SK-N-SH treated with all-trans-retinoic acid at 6 μM for 48 hours (cell line): Measurements from ENCODE around the gene UBR3.
A peak's percentile ranks its signal among the peaks of the same experiment; 100 is the strongest.

Experiments used
- ATAC-seq: fragments of 200-7000 bp; cut with Tn5 transposase; 3 replicates; pipeline ENCODE4 v1.9.1; 2020; ENCODE audit warnings: mild to moderate bottlenecking, moderate library complexity
- ARNTL ChIP-seq: fragments of 450-650 bp; formaldehyde crosslinking; IDR thresholded peaks from 2 replicates; pipeline ENCODE4 v1.5.0; 2020; ENCODE audit warnings: low read depth, mild to moderate bottlenecking, moderate library complexity, borderline replicate concordance
- BACH2 ChIP-seq: fragments of 250-450 bp; sonication (Bioruptor Pico); IDR thresholded peaks from 2 replicates; pipeline ENCODE4 v1.9.0; 2021; ENCODE audit warnings: mild to moderate bottlenecking, borderline replicate concordance
- CSRNP3 ChIP-seq: fragments of 250-450 bp; sonication (Bioruptor Pico); IDR thresholded peaks from 2 replicates; pipeline ENCODE4 v1.5.1; 2021; ENCODE audit warnings: mild to moderate bottlenecking, moderate library complexity
- ESRRG ChIP-seq: fragments of 250-450 bp; sonication (Bioruptor Pico); IDR thresholded peaks from 2 replicates; pipeline ENCODE4 v1.6.1; 2021; ENCODE audit warnings: mild to moderate bottlenecking
- GLIS3 ChIP-seq: fragments of 250-450 bp; sonication (Bioruptor Pico); IDR thresholded peaks from 2 replicates; pipeline ENCODE4 v1.5.0; 2020; ENCODE audit warnings: mild to moderate bottlenecking, moderate library complexity
- ISL1 ChIP-seq: fragments of 250-450 bp; sonication (Bioruptor Pico); IDR thresholded peaks from 2 replicates; pipeline ENCODE4 v2.1.2; 2022; ENCODE audit warnings: mild to moderate bottlenecking, moderate library complexity
- OSR1 ChIP-seq: fragments of 250-450 bp; sonication (Bioruptor Pico); IDR thresholded peaks from 2 replicates; pipeline ENCODE4 v1.8.0; 2022; ENCODE audit warnings: moderate library complexity, mild to moderate bottlenecking, inconsistent platforms
- PPARA ChIP-seq: fragments of 250-450 bp; sonication (Bioruptor Pico); IDR thresholded peaks from 2 replicates; pipeline ENCODE4 v1.5.0; 2020; ENCODE audit warnings: mild to moderate bottlenecking, borderline replicate concordance
- RARB ChIP-seq: fragments of 250-450 bp; sonication (Bioruptor Pico); IDR thresholded peaks from 2 replicates; pipeline ENCODE4 v1.8.0; 2021; ENCODE audit warnings: mild to moderate bottlenecking, moderate library complexity
- SNAI2 ChIP-seq: fragments of 250-450 bp; sonication (Bioruptor Pico); IDR thresholded peaks from 2 replicates; pipeline ENCODE4 v1.5.0; 2020; ENCODE audit warnings: mild to moderate bottlenecking, moderate library complexity
- TCF4 ChIP-seq: fragments of 250-450 bp; sonication (Bioruptor Pico); IDR thresholded peaks from 2 replicates; pipeline ENCODE4 v1.8.0; 2021; ENCODE audit warnings: mild to moderate bottlenecking, moderate library complexity, borderline replicate concordance
- TOX ChIP-seq: fragments of 250-450 bp; sonication (Bioruptor Pico); IDR thresholded peaks from 2 replicates; pipeline ENCODE4 v1.8.0; 2021; ENCODE audit warnings: mild to moderate bottlenecking, moderate library complexity, borderline replicate concordance
- ZC3H10 ChIP-seq: fragments of 250-450 bp; sonication (Bioruptor Pico); IDR thresholded peaks from 2 replicates; pipeline ENCODE4 v1.5.1; 2021; ENCODE audit warnings: mild to moderate bottlenecking, moderate library complexity
- ZFP3 ChIP-seq: fragments of 250-450 bp; sonication (Bioruptor Pico); IDR thresholded peaks from 2 replicates; pipeline ENCODE4 v1.5.0; 2020; ENCODE audit warnings: mild to moderate bottlenecking, moderate library complexity
- ZNF70 ChIP-seq: fragments of 450-650 bp; formaldehyde crosslinking; IDR thresholded peaks from 2 replicates; pipeline ENCODE4 v1.5.0; 2020; ENCODE audit warnings: mild to moderate bottlenecking, moderate library complexity
- ZNF8 ChIP-seq: fragments of 450-650 bp; formaldehyde crosslinking; IDR thresholded peaks from 2 replicates; pipeline ENCODE4 v1.5.0; 2020; ENCODE audit warnings: mild to moderate bottlenecking, moderate library complexity
- TF ChIP-seq, protein P1 (sequence below): fragments of 250-450 bp; sonication (Bioruptor Pico); IDR thresholded peaks from 2 replicates; pipeline ENCODE4 v1.5.1; 2020; ENCODE audit warnings: low read depth, mild to moderate bottlenecking, moderate library complexity
- TF ChIP-seq, protein P2 (sequence below): fragments of 250-450 bp; sonication (Bioruptor Pico); IDR thresholded peaks from 2 replicates; pipeline ENCODE4 v1.5.0; 2020; ENCODE audit warnings: mild to moderate bottlenecking, moderate library complexity
- TF ChIP-seq, protein P3 (sequence below): fragments of 250-450 bp; sonication (Bioruptor Pico); IDR thresholded peaks from 2 replicates; pipeline ENCODE4 v1.8.0; 2021; ENCODE audit warnings: low read depth, mild to moderate bottlenecking, moderate library complexity, borderline replicate concordance

UBR3 gene

GRCh38 chr2:170014769-170015168, 187.5 kb downstream of the UBR3 start:
- no peak for TF ChIP-seq ZNF70 (CRISPR knock-in tag)

DNA sequence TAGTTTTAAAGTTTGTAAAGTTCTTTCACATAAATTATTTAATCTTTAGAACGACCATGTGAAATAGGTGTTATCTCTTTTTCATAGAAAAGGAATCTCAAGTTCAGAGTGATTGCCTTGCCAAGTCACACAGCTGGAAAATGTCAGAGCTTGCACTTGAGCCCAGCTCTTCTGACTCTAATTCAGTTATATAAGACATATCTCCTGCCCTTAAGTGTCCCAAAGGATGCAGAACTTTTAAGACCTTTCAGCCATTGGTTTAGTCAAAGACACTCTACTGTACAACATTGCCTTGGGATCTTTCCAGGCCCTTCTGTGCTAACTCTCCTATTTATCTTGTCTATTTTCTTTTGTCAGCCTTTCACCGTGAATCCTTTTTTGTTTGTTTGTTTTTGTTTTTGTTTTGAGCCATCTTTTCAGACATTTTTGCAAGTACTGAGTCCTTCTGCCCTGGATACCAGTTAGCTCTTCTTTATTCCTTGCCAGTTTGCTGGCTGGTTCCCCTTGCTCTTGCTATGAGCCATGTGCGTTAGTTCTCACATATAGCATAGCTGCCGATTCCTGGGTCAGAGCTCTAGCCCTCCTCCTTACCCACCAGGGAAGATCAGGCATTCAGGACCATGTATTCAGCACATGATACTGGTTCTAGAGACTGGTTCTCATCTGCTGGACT, 190.7 kb downstream of the UBR3 start:
- TF ChIP-seq, protein P1, sequence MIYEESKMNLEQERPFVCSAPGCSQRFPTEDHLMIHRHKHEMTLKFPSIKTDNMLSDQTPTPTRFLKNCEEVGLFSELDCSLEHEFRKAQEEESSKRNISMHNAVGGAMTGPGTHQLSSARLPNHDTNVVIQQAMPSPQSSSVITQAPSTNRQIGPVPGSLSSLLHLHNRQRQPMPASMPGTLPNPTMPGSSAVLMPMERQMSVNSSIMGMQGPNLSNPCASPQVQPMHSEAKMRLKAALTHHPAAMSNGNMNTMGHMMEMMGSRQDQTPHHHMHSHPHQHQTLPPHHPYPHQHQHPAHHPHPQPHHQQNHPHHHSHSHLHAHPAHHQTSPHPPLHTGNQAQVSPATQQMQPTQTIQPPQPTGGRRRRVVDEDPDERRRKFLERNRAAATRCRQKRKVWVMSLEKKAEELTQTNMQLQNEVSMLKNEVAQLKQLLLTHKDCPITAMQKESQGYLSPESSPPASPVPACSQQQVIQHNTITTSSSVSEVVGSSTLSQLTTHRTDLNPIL: peak; percentile 66; the same call in 1 of the 2 replicates
- TF ChIP-seq CSRNP3 (CRISPR knock-in tag): peak; percentile 79
- peak; percentile 83 for TF ChIP-seq TCF4
- 0 out of 2 replicates have a peak, but pooled peaks have one; percentile 22 for TF ChIP-seq ZNF8
- TF ChIP-seq, protein P2, sequence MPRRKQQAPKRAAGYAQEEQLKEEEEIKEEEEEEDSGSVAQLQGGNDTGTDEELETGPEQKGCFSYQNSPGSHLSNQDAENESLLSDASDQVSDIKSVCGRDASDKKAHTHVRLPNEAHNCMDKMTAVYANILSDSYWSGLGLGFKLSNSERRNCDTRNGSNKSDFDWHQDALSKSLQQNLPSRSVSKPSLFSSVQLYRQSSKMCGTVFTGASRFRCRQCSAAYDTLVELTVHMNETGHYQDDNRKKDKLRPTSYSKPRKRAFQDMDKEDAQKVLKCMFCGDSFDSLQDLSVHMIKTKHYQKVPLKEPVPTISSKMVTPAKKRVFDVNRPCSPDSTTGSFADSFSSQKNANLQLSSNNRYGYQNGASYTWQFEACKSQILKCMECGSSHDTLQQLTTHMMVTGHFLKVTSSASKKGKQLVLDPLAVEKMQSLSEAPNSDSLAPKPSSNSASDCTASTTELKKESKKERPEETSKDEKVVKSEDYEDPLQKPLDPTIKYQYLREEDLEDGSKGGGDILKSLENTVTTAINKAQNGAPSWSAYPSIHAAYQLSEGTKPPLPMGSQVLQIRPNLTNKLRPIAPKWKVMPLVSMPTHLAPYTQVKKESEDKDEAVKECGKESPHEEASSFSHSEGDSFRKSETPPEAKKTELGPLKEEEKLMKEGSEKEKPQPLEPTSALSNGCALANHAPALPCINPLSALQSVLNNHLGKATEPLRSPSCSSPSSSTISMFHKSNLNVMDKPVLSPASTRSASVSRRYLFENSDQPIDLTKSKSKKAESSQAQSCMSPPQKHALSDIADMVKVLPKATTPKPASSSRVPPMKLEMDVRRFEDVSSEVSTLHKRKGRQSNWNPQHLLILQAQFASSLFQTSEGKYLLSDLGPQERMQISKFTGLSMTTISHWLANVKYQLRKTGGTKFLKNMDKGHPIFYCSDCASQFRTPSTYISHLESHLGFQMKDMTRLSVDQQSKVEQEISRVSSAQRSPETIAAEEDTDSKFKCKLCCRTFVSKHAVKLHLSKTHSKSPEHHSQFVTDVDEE (CRISPR knock-in tag): peak; percentile 21; the same call in 1 of the 2 replicates
- TF ChIP-seq ZFP3 (CRISPR knock-in tag): no peak
- TF ChIP-seq ZNF70 (CRISPR knock-in tag): no peak
- no peak for TF ChIP-seq BACH2 (CRISPR knock-in tag)
- TF ChIP-seq ZC3H10 (CRISPR knock-in tag): peak; percentile 86; the same call in 1 of the 2 replicates
- no peak for TF ChIP-seq ESRRG (CRISPR knock-in tag)
- no peak for TF ChIP-seq PPARA
- peak; percentile 82; the same call in 1 of the 2 replicates for TF ChIP-seq GLIS3 (CRISPR knock-in tag)
- peak; percentile 73; the same call in 1 of the 2 replicates for TF ChIP-seq SNAI2 (CRISPR knock-in tag)
- TF ChIP-seq, protein P3, sequence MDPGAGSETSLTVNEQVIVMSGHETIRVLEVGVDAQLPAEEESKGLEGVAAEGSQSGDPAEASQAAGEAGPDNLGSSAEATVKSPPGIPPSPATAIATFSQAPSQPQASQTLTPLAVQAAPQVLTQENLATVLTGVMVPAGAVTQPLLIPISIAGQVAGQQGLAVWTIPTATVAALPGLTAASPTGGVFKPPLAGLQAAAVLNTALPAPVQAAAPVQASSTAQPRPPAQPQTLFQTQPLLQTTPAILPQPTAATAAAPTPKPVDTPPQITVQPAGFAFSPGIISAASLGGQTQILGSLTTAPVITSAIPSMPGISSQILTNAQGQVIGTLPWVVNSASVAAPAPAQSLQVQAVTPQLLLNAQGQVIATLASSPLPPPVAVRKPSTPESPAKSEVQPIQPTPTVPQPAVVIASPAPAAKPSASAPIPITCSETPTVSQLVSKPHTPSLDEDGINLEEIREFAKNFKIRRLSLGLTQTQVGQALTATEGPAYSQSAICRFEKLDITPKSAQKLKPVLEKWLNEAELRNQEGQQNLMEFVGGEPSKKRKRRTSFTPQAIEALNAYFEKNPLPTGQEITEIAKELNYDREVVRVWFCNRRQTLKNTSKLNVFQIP: no peak; the same call in 1 of the 2 replicates
- no peak for TF ChIP-seq RARB
- no peak for TF ChIP-seq OSR1 (CRISPR knock-in tag)
- TF ChIP-seq TOX (CRISPR knock-in tag): no peak
- peak; percentile 99 for TF ChIP-seq ISL1 (CRISPR knock-in tag)

More at GRCh38 chr2:170014769-170015168, 187.5 kb downstream of the UBR3 start:
- ATAC-seq: no peak

GRCh38 chr2:170019060-170019805, 192.0 kb downstream of the UBR3 start:
- ATAC-seq: 0 out of 3 replicates have a peak, but pooled peaks have one; percentile 14
- TF ChIP-seq ARNTL (CRISPR knock-in tag) (no peak), OSR1 (CRISPR knock-in tag) (no peak), GLIS3 (CRISPR knock-in tag) (no peak), ZNF8 (no peak), RARB (no peak), ZFP3 (CRISPR knock-in tag) (no peak), ISL1 (CRISPR knock-in tag) (no peak), CSRNP3 (CRISPR knock-in tag) (no peak), PPARA (no peak), ESRRG (CRISPR knock-in tag) (no peak), TOX (CRISPR knock-in tag) (no peak), SNAI2 (CRISPR knock-in tag) (no peak), TCF4 (no peak)
- TF ChIP-seq, protein P2 (CRISPR knock-in tag): no peak
- TF ChIP-seq, protein P3: no peak

More for the DNA sequence above, 190.7 kb downstream of the UBR3 start:
- peak; percentile 88 for ATAC-seq
